Measurements from ENCODE around the gene CRTC1.

DNA sequence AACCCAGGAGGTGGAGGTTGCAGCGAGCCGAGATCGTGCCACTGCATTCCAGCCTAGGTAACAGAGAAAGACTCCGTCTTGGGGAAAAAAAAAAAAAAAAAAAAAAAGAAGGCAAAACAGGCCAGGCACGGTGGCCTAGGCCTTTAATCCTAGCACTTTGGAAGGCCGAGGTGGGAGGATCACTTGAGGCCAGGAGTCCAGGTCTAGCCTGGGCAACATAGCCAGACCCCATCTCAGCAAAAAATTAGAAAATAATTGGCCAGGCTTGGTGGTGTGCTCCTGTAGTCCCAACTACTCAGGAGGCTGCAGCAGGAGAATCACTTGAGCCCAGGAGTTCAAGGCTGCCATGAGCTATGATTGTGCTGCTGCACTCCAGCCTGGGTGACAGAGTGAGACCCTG is 43.4 kb downstream of the CRTC1 start:
- TF ChIP-seq, protein P1, sequence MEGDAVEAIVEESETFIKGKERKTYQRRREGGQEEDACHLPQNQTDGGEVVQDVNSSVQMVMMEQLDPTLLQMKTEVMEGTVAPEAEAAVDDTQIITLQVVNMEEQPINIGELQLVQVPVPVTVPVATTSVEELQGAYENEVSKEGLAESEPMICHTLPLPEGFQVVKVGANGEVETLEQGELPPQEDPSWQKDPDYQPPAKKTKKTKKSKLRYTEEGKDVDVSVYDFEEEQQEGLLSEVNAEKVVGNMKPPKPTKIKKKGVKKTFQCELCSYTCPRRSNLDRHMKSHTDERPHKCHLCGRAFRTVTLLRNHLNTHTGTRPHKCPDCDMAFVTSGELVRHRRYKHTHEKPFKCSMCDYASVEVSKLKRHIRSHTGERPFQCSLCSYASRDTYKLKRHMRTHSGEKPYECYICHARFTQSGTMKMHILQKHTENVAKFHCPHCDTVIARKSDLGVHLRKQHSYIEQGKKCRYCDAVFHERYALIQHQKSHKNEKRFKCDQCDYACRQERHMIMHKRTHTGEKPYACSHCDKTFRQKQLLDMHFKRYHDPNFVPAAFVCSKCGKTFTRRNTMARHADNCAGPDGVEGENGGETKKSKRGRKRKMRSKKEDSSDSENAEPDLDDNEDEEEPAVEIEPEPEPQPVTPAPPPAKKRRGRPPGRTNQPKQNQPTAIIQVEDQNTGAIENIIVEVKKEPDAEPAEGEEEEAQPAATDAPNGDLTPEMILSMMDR (IDR thresholded peaks at IDR 0.05) = no peak
- TF ChIP-seq POLR2A (IDR thresholded peaks at IDR 0.05) = no peak
